Neural cell (in vitro differentiated cells): Measurements from ENCODE around the gene PRDX3.

ENCODE experiments used
- EP300 ChIP-seq: fragments of 450-650 bp; conservative IDR thresholded peaks from 2 replicates; pipeline ENCODE4 v1.6.1; 2014; ENCODE audit warnings: antibody characterized with exemption, mild to moderate bottlenecking, moderate library complexity; ENCODE audit not compliant: poor library complexity, severe bottlenecking
- EZH2 ChIP-seq: fragments of 200-600, 300-800 bp; shearing (Covaris generic), sonication (generic); IDR thresholded peaks from 2 replicates; pipeline ENCODE4 v1.6.1; 2014; ENCODE audit warnings: antibody characterized with exemption, low read length, borderline replicate concordance, mild to moderate bottlenecking; ENCODE audit not compliant: insufficient read depth, poor library complexity, severe bottlenecking
- MXI1 ChIP-seq: fragments of 450-650 bp; conservative IDR thresholded peaks from 2 replicates; pipeline ENCODE4 v1.6.1; 2014; ENCODE audit warnings: antibody characterized with exemption, mild to moderate bottlenecking; ENCODE audit not compliant: poor library complexity, severe bottlenecking
- POLR2AphosphoS5 ChIP-seq: IDR thresholded peaks from 2 replicates; pipeline ENCODE4 v1.6.1; 2012
- SMC3 ChIP-seq: fragments of 450-650 bp; conservative IDR thresholded peaks from 2 replicates; pipeline ENCODE4 v1.6.1; 2014; ENCODE audit warnings: antibody characterized with exemption, mild to moderate bottlenecking, moderate library complexity; ENCODE audit not compliant: poor library complexity
- TAF1 ChIP-seq: IDR thresholded peaks from 2 replicates; pipeline ENCODE4 v1.6.1; 2012; ENCODE audit warnings: low read depth
- TF ChIP-seq, protein P1 (sequence below): fragments of 450-650 bp; IDR thresholded peaks from 2 replicates; pipeline ENCODE4 v1.5.1; 2014; ENCODE audit warnings: antibody characterized with exemption, mild to moderate bottlenecking, moderate library complexity; ENCODE audit not compliant: poor library complexity, severe bottlenecking
- TF ChIP-seq, protein P2 (sequence below): IDR thresholded peaks from 2 replicates; pipeline ENCODE4 v1.6.1; 2012; ENCODE audit warnings: borderline replicate concordance

DNA sequence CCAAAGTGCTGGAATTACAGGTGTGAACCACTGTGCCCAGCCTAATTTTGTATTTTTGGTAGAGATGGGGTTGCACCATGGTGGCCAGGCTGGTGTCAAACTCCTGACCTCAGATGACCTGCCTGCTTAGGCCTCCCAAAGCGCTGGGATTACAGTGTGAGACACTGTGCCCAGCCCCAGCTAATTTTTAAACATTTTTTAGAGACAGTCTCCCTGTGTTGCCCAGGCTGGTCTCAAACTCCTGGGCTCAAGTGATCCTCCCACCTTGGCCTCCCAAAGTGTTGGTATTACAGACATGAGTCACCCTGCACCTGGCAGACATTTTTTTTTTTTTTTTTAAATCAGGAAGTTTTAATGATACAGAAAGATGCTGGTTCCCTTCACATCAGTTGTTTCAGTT is 59.2 kb downstream of the PRDX3 start:
- TF ChIP-seq, protein P1, sequence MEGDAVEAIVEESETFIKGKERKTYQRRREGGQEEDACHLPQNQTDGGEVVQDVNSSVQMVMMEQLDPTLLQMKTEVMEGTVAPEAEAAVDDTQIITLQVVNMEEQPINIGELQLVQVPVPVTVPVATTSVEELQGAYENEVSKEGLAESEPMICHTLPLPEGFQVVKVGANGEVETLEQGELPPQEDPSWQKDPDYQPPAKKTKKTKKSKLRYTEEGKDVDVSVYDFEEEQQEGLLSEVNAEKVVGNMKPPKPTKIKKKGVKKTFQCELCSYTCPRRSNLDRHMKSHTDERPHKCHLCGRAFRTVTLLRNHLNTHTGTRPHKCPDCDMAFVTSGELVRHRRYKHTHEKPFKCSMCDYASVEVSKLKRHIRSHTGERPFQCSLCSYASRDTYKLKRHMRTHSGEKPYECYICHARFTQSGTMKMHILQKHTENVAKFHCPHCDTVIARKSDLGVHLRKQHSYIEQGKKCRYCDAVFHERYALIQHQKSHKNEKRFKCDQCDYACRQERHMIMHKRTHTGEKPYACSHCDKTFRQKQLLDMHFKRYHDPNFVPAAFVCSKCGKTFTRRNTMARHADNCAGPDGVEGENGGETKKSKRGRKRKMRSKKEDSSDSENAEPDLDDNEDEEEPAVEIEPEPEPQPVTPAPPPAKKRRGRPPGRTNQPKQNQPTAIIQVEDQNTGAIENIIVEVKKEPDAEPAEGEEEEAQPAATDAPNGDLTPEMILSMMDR = no peak
- TF ChIP-seq EP300 (no peak), SMC3 (no peak), EZH2 (no peak), POLR2AphosphoS5 (no peak), TAF1 (no peak), MXI1 (no peak)
- TF ChIP-seq, protein P2, sequence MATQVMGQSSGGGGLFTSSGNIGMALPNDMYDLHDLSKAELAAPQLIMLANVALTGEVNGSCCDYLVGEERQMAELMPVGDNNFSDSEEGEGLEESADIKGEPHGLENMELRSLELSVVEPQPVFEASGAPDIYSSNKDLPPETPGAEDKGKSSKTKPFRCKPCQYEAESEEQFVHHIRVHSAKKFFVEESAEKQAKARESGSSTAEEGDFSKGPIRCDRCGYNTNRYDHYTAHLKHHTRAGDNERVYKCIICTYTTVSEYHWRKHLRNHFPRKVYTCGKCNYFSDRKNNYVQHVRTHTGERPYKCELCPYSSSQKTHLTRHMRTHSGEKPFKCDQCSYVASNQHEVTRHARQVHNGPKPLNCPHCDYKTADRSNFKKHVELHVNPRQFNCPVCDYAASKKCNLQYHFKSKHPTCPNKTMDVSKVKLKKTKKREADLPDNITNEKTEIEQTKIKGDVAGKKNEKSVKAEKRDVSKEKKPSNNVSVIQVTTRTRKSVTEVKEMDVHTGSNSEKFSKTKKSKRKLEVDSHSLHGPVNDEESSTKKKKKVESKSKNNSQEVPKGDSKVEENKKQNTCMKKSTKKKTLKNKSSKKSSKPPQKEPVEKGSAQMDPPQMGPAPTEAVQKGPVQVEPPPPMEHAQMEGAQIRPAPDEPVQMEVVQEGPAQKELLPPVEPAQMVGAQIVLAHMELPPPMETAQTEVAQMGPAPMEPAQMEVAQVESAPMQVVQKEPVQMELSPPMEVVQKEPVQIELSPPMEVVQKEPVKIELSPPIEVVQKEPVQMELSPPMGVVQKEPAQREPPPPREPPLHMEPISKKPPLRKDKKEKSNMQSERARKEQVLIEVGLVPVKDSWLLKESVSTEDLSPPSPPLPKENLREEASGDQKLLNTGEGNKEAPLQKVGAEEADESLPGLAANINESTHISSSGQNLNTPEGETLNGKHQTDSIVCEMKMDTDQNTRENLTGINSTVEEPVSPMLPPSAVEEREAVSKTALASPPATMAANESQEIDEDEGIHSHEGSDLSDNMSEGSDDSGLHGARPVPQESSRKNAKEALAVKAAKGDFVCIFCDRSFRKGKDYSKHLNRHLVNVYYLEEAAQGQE = no peak
